Smooth muscle cell (in vitro differentiated cells): Measurements from ENCODE around the gene ZNF491. TPM values are rescaled to one million over a fixed set of nuclear protein-coding genes. Genes with fewer than 3 reads are reported as not detected.
"Not testable (repeated sequence)": the region's sequence is repeated elsewhere in the genome, so short reads cannot be mapped to it uniquely, and the experiment has no call there.

Experiments used
- DNase-seq: peaks from one replicate; lab custom pipeline; 2025; ENCODE audit not compliant: unreplicated experiment; lab: John Stamatoyannopoulos, UW
- H2AFZ ChIP-seq: fragments of 200-600 bp; sonication (generic); 2 replicates; pipeline ENCODE4 v1.6.0; 2016; ENCODE audit warnings: antibody characterized with exemption, low read depth, mild to moderate bottlenecking
- H3F3A ChIP-seq: fragments of 200-600 bp; sonication (generic); 2 replicates; pipeline ENCODE4 v1.6.0; 2017; ENCODE audit warnings: antibody characterized with exemption, low read depth
- H3K27ac ChIP-seq: fragments of 200-600 bp; sonication (generic); 2 replicates; pipeline ENCODE4 v1.5.1; 2016; ENCODE audit warnings: low read depth, mild to moderate bottlenecking
- H3K27me3 ChIP-seq: fragments of 200-600 bp; sonication (generic); 2 replicates; pipeline ENCODE4 v1.6.1; 2016; ENCODE audit warnings: low read depth, mild to moderate bottlenecking
- H3K36me3 ChIP-seq: fragments of 200-600 bp; sonication (generic); 2 replicates; pipeline ENCODE4 v1.5.1; 2016; ENCODE audit warnings: low read depth
- H3K4me1 ChIP-seq: fragments of 200-600 bp; sonication (generic); 2 replicates; pipeline ENCODE4 v1.5.1; 2016; ENCODE audit warnings: low read depth
- H3K4me2 ChIP-seq: fragments of 200-600 bp; sonication (generic); 2 replicates; pipeline ENCODE4 v1.6.0; 2016; ENCODE audit warnings: mild to moderate bottlenecking
- H3K4me3 ChIP-seq: fragments of 200-600 bp; sonication (generic); 2 replicates; pipeline ENCODE4 v1.5.1; 2016; ENCODE audit warnings: mild to moderate bottlenecking
- H3K79me2 ChIP-seq: fragments of 200-600 bp; sonication (generic); 2 replicates; pipeline ENCODE4 v1.6.0; 2016; ENCODE audit warnings: low read depth, mild to moderate bottlenecking
- H3K9ac ChIP-seq: fragments of 200-600 bp; sonication (generic); 2 replicates; pipeline ENCODE4 v1.6.0; 2016; ENCODE audit warnings: low read depth
- H3K9me3 ChIP-seq: fragments of 200-600 bp; sonication (generic); replicated peaks from 2 replicates; pipeline ENCODE4 v1.5.1; 2016; ENCODE audit warnings: low read depth
- H4K20me1 ChIP-seq: fragments of 200-600 bp; sonication (generic); 2 replicates; pipeline ENCODE4 v1.6.0; 2016; ENCODE audit warnings: low read depth
- WGBS: methylation state at CpG from one replicate; pipeline ENCODE4 v1.1.7; 2016; ENCODE audit warnings: low lambda C conversion rate; 5-methylcytosine and 5-hydroxymethylcytosine counted together
- polyA plus RNA-seq: library from polyadenylated mRNA; unstranded; fragments of >200 nt; fragmentation: Nextera tagmentation; extraction: Ambion mirVana; gene quantifications from 2 replicates; pipeline ENCODE4 v1.2.1, GENCODE V29; 2016
- total RNA-seq: library from RNA; depleted of rRNA; stranded (reverse); fragments of >200 nt; gene quantifications from 2 replicates; pipeline ENCODE4 v1.2.3, GENCODE V29; 2014
- TF ChIP-seq, protein P1 (sequence below): fragments of 200-600 bp; sonication (generic); IDR thresholded peaks from 2 replicates; pipeline ENCODE4 v1.5.1; 2017; ENCODE audit warnings: borderline replicate concordance, mild to moderate bottlenecking, antibody characterized with exemption; ENCODE audit not compliant: insufficient read depth, poor library complexity, severe bottlenecking

ZNF491 gene
- total and polyA plus RNA-seq, 2 experiments from 2014 or later = 1.1 to 6.1 TPM

DNA sequence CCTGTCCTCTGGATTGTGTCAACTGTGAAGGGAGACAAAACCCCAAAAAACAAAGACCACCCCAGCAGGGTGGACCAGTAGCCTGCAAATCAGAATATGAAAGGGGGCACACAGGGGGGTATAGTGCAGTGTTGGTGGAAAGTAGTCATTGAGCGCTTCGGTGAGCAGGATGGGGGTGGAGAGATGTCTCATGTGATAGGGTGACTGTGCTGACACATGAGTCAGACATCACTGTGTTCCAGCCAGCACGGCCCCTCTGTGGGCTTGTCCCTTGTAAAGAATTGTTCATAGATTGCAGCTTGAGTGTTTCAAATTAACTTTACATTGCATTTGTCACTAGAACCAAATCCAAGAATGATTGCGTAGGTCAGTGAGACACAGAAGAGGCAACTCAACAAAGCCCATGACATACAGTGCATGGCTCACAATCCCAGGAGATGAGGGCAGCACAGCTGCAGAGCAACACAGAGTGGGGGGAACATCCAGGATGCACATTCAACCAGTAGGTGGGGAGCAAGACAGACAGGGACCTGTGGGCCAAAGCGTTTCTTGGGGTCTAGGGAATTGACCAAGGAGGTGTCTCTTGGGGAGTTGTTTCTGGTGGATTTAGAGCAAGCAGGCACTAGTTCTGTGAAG, 23.3 kb downstream of the ZNF491 start:
- Histone ChIP-seq H3K4me2 (no peak overlapping the region), H3K79me2 (peaks cover 31% of the 10 kb centered on the region), H3K9ac (no peak overlapping the region), H3K27ac (no peak overlapping the region), H3K27me3 (no peaks in the 10 kb centered on the region), H2AFZ (no peak overlapping the region), H3K4me3 (no peak overlapping the region), H3K4me1 (no peaks in the 10 kb centered on the region), H3K36me3 (no peaks in the 10 kb centered on the region), H4K20me1 (no peaks in the 10 kb centered on the region), H3F3A (no peaks in the 10 kb centered on the region), H3K9me3 (peaks cover 3% of the 10 kb centered on the region)
- TF ChIP-seq, protein P1, sequence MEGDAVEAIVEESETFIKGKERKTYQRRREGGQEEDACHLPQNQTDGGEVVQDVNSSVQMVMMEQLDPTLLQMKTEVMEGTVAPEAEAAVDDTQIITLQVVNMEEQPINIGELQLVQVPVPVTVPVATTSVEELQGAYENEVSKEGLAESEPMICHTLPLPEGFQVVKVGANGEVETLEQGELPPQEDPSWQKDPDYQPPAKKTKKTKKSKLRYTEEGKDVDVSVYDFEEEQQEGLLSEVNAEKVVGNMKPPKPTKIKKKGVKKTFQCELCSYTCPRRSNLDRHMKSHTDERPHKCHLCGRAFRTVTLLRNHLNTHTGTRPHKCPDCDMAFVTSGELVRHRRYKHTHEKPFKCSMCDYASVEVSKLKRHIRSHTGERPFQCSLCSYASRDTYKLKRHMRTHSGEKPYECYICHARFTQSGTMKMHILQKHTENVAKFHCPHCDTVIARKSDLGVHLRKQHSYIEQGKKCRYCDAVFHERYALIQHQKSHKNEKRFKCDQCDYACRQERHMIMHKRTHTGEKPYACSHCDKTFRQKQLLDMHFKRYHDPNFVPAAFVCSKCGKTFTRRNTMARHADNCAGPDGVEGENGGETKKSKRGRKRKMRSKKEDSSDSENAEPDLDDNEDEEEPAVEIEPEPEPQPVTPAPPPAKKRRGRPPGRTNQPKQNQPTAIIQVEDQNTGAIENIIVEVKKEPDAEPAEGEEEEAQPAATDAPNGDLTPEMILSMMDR = no peak
- DNase-seq = no peak
- 68% methylated on average over 5 of the region's 5 CpGs for WGBS

DNA sequence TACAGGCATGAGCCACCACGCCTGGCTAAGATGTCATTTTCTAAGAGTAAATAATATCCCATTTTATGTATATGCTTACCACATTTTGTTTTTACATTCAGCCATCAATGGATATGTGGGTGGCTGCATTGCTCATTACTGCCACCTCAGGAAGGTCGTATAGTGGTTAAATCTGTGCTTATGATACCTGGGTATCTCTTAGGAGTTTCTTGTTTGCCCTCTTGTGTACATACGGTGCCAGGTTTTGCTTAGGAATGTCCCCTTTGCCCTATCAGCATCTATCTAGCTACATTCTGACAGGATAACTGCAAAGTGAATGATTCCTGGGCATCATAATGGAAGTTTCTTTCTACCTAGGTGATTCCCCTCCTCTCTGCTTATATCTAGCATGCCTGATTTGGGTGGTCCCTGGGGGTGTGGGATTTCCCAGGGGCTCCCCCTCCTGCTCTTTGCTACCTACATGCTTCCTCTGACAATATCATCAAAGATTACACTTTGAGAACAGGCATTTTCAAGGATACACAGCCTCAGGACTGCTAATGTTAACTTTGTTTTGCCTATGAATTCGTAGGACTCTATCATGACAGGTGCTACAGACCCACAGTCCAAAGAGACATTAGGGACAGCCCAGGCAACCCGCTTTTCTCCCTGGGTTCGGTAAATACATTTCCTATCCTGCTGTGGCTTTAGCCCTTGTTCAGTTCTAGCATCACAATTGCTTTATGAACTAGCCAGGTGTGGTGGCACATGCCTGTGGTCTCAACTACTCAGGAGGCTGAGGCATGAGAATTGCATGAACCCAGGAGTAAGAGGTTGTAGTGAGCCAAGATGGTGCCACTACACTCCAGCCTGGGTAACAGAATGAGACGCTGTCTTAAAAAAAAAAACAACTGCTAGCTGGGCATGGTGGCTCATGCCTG, 30.9 kb downstream of the ZNF491 start:
- not testable (repeated sequence) for H4K20me1 ChIP-seq, H3K27me3 ChIP-seq, H2AFZ ChIP-seq, H3F3A ChIP-seq, H3K27ac ChIP-seq, H3K4me2 ChIP-seq, DNase-seq, H3K9ac ChIP-seq, H3K4me1 ChIP-seq, H3K4me3 ChIP-seq
- H3K36me3 ChIP-seq = peaks cover 46% of the 10 kb centered on the region
- peaks cover 47% of the 10 kb centered on the region for H3K9me3 ChIP-seq
- whole genome bisulfite sequencing = 98% methylated on average over 7 of the region's 7 CpGs
- H3K79me2 ChIP-seq = peaks cover 11% of the 10 kb centered on the region

DNA sequence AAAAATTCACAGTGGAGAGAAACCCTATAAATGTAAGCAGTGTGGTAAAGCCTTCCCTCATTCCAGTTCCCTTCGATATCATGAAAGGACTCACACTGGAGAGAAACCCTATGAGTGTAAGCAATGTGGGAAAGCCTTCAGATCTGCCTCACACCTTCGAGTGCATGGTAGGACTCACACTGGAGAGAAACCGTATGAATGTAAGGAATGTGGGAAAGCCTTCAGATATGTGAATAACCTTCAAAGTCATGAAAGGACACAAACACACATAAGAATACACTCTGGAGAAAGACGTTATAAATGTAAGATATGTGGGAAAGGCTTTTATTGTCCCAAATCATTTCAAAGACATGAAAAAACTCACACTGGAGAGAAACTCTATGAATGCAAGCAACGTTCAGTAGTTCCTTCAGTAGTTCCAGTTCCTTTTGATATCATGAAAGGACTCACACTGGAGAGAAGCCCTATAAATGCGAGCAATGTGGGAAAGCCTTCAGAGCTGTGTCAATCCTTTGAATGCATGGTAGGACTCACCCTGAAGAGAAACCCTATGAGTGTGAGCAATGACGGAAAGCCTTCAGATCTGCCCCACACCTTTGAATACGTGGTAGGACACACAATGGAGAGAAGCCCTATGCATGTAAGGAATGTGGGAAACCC, 34.1 kb downstream of the ZNF491 start:
- H3K4me2 ChIP-seq = no peak overlapping the region
- 98% methylated on average over 8 of the region's 8 CpGs for WGBS
- no peak overlapping the region for H3K9ac ChIP-seq
- peaks cover 1% of the 10 kb centered on the region for H3K79me2 ChIP-seq
- peaks cover 51% of the 10 kb centered on the region for H3K9me3 ChIP-seq
- H3K27me3 ChIP-seq = no peaks in the 10 kb centered on the region
- no peak for DNase-seq
- H3K27ac ChIP-seq = no peak overlapping the region
- H3F3A ChIP-seq = no peaks in the 10 kb centered on the region
- H3K36me3 ChIP-seq = peaks cover 48% of the 10 kb centered on the region
- H3K4me3 ChIP-seq = peak overlapping the region; percentile 13
- TF ChIP-seq, protein P1 = no peak
- H3K4me1 ChIP-seq = no peaks in the 10 kb centered on the region
- H2AFZ ChIP-seq = no peak overlapping the region
- no peaks in the 10 kb centered on the region for H4K20me1 ChIP-seq

DNA sequence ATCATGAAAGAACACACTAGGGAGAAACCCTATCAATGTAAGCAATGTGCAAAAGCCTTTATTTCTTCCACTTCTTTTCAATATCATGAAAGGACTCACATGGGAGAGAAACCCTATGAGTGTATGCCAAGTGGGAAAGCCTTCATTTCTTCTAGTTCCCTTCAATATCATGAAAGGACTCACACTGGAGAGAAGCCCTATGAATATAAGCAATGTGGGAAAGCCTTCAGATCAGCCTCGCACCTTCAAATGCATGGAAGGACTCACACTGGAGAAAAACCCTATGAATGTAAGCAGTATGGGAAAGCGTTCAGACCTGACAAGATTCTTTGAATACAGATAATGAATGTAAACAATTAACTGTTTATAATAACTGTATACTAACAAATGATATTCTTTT, 35.2 kb downstream of the ZNF491 start:
- H3F3A ChIP-seq = no peaks in the 10 kb centered on the region
- peaks cover 48% of the 10 kb centered on the region for H3K36me3 ChIP-seq
- no peak overlapping the region for H3K9ac ChIP-seq
- H3K9me3 ChIP-seq = peaks cover 51% of the 10 kb centered on the region
- no peak overlapping the region for H3K4me2 ChIP-seq
- no peaks in the 10 kb centered on the region for H3K27me3 ChIP-seq
- no peaks in the 10 kb centered on the region for H3K79me2 ChIP-seq
- peak overlapping the region; percentile 5 for H3K4me3 ChIP-seq
- no peaks in the 10 kb centered on the region for H4K20me1 ChIP-seq
- DNase-seq = no peak
- 97% methylated on average over 2 of the region's 2 CpGs for WGBS
- TF ChIP-seq, protein P1 = no peak
- no peaks in the 10 kb centered on the region for H3K4me1 ChIP-seq
- no peak overlapping the region for H3K27ac ChIP-seq
- no peak overlapping the region for H2AFZ ChIP-seq

DNA sequence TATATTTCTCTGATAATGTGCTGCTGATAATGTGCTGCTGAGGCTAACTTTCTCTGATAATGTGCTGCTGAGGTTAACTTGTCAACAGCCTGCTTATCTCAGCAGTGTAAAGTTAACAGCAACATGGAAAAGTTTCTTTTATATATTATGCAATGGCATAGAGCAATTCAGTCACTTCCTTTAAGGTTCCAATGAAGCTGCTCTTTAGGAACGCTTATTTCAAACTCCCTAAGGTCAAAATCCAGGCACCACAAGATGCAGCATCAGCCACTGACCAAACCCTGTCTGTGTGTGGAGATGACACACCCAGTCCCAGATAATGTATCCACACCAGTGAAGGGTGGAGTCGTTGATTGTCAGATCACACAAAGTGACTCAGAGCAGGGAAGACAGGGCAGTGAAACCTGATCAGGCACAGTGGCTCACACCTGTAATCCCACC, 37.3 kb downstream of the ZNF491 start:
- H3K9ac ChIP-seq, H3K4me1 ChIP-seq, H2AFZ ChIP-seq, H3K27me3 ChIP-seq, H3K4me3 ChIP-seq, H4K20me1 ChIP-seq, H3K27ac ChIP-seq, H3F3A ChIP-seq, H3K4me2 ChIP-seq, DNase-seq, H3K79me2 ChIP-seq: not testable (repeated sequence)
- Histone ChIP-seq H3K9me3 (peaks cover 40% of the 10 kb centered on the region), H3K36me3 (peaks cover 36% of the 10 kb centered on the region)
- 81% methylated on average over 2 of the region's 2 CpGs for WGBS
